Neural progenitor cell (in vitro differentiated cells): ENCODE results near the gene ESF1.

ENCODE experiments used
- CTCF ChIP-seq: fragments of 200-600 bp; sonication (generic); IDR thresholded peaks from 2 replicates; pipeline ENCODE4 v1.5.1; 2017; ENCODE audit warnings: antibody characterized with exemption, mild to moderate bottlenecking
- EZH2 ChIP-seq: fragments of 200-600 bp; sonication (generic); IDR thresholded peaks from 2 replicates; pipeline ENCODE4 v1.6.1; 2017; ENCODE audit warnings: antibody characterized with exemption, mild to moderate bottlenecking, moderate library complexity
- EZH2phosphoT487 ChIP-seq: fragments of 200-600 bp; sonication (generic); IDR thresholded peaks from 2 replicates; pipeline ENCODE4 v1.6.1; 2017; ENCODE audit warnings: antibody characterized with exemption

GRCh38 chr20:13765868-13766416, 18.8 kb downstream of the ESF1 start:
- TF ChIP-seq EZH2 (no peak), CTCF (no peak), EZH2phosphoT487 (no peak)
